Stimulated activated CD4-positive, alpha-beta T cell treated with anti-CD3 and anti-CD28 coated beads, TNF-alpha, amount 100 ng/mL, for 24 hours (primary cell): Measurements from ENCODE around the gene NBEA.

ENCODE experiments used
- DNase-seq, 3 experiments: peaks; one replicate each; pipeline ENCODE4 v3.0.0-alpha.2; 2020; ENCODE audit warnings: low read depth in 3 of 3

NBEA gene

DNA sequence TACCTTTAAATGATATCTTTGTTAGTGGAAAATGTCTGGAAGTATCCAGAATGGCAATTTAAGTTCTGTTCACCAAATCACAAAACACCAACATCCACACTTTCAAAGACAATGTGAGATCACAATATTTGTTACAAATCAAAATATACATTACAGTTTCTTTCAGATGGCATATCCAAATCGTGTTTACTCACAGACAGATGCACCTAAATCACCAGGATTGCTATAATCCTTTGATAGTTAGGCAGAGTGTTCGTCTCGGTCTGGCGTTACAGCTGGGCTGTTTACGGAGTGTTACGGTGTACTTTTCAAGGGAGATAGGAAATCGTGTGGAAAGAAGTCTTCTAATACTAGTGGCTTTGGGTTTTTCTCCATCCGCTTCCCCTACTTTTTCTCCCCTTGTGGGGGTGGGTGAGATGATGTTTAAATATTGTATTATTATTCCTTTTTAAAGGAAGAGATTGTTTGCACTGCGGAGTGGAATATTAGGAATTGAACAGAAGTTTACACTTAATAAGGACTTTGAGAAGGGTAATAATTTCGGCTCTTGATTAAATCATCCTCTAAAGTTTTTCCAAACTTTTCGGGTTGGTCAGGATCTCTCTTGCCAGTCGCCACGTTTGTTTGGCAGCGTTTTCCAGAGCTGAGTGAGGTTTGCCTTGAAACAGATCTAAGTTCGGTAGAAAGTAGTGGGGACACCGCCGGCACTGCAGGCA, 532.6 kb downstream of the NBEA start:
- DNase-seq = no peak

DNA sequence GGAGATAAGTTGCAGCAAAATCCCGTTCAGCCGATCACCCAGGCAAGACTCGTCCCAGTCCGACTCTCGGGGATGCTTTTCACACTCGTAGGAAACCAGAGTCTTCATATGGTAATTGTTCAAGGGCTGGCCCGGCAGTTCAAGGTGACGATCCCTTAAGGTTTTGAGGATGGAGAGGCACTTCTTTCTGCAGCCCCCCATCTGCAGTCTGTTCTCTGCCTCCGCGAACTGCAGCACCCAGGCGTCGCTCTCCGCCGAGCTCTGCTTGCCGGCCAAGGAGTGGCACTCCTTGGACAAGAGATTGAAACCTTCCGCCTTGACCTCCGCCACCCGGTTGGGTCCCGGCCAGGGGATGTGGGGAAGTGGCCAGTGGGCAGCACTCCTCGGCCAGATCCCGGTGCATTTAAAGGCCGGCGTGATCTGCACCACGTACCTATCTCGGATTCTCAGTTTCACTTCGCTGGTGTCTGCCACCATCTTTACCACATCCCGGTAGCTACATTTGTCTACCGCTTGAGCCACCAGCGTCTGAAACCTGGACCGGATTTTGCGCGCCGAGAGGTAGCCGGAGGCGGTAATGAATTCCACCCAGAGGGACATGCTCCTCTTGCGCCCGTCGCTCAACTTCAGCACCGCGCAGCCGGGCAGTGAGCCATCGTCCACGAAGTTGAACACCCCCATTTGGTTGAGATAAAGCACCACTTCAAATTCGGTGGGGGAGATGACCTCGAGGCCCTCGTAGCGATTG, 533.3 kb downstream of the NBEA start:
- DNase-seq = no peak

DNA sequence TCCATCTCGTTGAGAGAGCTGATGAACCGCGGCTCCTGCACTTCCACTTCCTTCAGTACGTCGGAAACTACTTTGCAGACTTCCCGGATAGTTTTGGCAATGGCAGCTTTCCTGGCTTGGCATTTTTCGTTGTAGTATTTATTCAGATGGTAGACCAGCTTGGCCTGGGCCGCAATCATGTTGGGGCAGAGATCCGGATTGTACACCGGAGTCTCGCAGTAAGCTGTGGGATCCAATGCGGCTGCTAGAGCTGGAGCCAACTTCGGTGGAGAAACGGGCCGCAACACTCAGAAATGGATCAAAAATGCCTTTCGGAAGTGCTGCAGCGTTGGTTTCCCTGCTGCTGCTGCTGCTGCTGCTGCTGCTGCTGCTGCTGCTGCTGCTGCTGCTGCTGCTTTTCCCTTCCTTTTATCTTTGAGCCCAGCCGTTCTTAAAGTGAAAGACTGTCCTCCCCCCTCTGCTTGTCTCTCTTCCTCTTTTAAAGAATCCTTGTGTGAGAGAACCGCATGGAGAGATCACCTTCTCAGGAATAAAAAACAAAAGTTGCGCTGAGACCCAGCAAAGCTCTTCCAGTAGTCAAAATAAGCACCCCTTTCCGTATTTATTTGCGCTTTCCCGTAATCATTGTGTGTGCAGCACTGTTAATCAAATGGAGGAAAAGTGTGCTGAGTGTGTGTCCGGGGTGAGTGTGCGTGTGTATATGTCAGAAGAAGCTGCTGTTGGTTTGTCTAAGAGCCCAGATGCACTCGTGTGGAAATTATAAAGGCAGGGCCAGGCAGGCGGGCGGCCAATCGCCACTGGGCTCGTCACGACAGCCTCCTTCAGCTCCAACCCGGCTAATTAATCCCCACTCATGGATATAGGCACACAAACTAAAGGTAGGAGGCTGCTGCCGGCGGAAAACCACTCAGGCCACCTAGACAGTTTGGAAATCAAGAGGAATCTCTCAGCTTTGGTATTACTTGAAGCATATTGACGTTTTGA, 534.2 kb downstream of the NBEA start, which contains the start of gene MAB21L1:
TSS of gene MAB21L1 (minus strand) at position 730 of the 984 bp plus-strand sequence. CDS start at position 179, 551 bp downstream.
- DNase-seq = no peak

DNA sequence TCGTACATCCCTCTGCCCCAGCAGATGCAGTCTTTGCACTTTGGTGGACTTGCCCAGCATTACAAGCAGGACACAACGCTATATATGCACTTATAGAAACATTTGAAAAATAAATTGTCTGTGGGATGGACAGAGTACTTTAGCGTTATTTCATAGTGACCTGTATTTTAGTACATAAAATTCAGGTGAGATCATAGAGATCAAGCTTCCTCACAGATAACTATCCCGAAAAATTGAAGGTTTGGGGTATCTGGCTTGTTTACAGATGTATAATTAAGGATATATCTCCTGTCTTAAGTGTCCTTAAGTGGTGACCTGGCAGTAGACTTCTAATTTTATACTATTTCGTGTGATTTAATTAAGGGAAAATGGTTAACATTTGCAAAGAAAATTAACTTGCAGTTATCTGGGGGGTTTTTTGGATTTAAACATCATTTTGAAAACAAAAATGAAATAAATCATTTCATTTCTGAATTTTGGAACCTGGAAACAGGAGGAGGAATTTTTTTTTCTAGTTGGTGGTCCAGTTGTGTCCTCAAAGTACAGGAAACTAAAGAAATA, 535.4 kb downstream of the NBEA start:
- DNase-seq = no peak

DNA sequence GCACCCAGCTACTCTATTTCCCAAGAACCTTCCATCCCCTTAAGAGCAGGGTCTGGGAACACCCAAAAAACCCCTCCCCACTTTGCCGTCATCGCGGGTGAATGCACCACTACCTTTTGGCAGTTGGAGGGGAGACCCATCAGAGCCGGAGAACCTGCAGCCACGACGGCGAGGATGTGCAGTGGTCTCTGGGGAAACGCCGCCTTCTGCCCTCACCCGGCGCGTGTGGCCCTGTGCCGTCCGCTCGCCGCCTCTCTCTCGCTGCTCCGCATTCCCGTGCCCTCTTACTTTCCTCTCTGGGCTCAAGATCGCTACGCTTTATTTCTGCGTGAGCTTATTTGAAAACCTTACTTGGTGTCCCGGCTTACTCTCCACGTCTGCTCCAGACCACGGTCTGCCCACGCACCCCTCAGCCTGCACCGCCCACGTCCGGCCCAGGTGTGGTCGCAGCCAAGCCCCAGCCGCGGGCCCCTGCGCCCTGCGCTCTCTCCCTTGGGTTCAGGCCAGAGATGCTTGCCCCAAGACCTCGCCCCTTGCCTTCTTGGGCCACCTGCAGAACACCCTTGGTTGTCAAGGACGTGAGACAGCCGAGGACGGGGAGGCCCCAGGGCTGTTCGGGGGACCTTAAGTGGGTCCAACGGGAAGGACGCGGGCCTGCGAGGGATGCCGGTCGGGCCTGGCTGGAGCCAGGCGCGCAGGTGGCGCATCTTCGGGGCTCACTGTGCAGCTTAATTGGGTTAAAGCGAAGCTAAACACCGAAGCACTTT, 536.4 kb downstream of the NBEA start:
- DNase-seq = no peak

DNA sequence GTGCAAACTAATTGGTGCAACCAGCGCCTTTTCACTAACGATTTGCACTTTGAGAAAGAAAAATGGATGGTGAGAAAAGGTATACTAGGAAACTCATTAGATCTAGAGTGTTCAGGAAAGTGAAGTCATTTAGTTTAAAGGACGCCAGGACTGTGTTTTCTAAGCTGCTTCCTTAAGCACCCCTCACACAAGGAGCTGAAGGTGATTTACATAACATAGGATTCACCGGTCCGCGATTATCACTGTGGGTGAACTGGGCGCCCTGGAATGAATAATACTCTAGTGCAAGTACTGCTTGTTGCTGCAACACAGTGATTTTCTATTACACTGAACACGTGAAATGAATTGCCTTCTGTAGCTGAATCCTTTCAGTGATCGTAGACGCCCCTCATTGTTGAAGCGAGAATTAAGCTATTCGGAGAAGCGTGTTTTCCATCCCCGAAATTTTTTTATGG, 537.0 kb downstream of the NBEA start:
- DNase-seq = no peak

DNA sequence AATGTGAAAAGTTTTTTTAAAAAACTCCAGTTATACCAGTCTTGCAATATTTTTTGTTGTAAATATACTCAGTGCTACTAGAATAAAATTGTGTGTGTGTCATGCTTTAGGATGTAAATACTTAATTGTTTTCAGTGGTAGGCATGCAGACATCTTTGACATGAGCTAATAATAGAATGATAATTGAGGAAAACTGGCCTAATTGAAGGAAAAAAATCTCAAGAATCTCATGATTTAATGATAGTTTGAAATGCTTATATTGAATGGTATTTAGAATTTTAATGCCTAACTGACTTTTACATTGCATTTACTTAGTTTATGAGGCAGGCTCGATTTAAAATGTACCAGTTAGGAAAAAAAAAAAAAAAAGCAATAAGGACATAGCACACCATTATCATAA, 537.6 kb downstream of the NBEA start:
- no peak for DNase-seq

DNA sequence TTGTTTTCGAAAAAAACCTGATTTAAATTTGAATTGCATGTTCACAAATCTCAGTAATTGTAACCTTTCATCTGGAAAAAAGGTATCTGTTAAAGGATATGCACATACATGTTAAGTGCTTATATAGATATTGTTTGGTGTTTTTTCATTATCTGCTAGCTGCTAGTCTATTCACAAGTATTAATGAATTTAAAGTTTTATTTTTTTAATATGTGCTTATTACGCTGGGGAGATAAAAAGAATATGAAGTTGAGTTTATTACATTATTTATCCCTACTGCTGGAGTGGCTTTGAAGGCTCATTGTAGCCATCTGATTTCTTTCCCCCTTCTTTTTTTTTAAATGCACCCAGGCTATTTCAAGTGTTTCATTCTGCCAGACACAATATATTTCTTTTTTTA, 538.3 kb downstream of the NBEA start:
- DNase-seq = no peak

DNA sequence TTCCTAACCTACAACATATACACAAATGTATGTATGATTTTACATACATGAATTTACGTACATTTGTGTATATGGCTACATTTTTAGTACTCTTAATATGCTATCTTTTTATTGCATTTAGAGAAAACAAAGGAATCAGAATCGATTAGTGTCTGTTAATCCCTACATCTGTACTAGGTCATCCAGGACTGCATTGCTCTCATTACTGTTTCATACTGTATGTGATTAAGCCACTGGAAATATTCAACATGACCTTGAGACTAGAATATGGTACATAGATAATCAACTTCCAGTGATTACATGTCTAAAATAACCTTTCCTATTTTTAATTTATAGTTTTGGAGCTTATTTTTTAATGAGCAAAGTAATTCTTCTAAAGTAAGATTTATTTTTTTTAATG, 539.7 kb downstream of the NBEA start:
- no peak for DNase-seq

DNA sequence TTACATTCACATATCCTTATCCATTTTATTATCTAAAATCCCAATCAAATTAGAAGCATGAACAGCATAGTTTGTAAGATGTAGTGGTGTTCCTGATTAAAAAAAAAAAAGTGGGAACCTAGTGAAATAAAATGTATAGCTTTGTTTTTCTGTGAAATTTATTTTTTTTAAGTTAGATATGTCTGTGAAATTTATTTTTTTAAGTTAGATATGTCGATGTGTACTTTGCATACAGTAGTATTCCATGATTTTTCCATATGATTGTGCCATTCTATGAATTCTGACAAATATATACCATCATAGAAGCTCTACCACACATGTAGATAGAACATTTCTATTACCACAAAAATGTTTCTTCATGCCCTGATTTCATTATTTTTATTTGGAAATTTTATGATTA, 540.5 kb downstream of the NBEA start:
- no peak for DNase-seq

DNA sequence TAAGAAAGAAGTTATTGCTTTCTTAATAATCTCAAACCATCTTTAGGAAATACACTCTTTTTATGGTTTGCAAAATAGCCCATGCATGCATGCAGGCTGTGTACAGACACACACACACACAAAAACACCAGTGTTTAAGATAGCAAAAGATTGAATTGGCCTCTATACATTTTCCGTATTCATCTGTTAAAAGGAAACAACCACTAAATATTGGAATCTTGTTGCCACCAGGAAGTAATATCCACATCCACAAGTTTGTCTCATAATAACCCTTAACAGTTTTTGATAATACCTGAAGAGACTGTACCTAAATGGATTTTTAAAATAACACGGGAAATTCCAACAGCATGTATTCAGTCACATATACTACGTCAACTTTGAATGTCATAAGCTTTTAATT, 541.7 kb downstream of the NBEA start:
- DNase-seq = no peak

DNA sequence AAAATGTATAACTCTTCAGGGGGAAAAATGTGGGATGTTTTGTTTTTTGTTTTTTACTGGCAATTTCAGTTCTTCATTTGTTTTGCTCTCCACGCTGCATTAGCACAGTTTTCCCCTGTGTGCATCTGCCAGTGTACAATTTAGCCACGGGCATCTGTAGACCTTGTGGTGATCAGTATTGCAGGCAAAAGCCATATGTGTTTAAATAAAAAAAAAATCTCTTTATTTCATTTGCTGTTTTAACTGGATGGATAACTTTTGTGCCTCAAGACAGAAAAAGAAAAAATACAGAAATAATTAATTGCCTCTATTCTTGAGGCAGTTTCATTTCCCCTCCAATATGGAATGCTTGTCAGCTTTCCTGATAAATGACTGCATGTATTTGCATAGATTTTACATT, 542.3 kb downstream of the NBEA start:
- DNase-seq = no peak

DNA sequence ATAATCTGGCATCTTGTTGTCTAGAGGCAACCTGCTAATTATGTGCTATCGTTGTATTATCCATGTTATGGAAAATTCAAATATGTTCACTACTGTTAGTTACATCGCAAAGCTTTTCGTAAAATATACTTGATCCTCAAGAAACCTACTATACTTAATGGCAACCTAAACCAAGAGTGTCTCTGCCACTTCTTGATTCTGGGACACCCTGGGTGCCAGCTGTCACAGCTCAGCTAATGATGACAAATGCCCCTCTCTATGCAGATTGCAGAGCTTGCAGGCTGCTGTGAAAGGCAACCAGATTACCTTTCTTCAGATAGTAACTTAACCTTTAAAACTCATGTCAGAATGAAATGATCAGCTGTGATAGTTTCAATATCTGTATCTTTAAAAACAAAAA, 543.4 kb downstream of the NBEA start:
- no peak for DNase-seq

DNA sequence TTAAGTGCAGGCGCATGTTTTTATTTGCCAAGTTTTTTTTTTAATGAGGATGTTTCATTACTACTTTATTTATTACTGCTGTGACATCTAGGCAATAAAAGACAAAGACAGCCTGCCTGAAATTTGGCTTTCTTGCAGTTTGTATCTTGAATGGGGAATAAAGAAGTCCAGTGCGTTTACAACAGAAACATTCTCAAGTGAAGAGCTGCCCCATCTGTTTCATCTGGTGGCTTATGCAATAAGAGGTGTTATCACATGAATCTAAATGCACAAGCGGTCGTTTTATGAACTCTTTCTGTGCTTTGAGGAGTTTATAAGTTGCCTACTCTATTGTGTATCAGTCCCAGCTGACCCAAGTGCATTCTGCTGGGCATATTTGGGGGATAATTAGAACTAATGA, 547.0 kb downstream of the NBEA start:
- no peak for DNase-seq

DNA sequence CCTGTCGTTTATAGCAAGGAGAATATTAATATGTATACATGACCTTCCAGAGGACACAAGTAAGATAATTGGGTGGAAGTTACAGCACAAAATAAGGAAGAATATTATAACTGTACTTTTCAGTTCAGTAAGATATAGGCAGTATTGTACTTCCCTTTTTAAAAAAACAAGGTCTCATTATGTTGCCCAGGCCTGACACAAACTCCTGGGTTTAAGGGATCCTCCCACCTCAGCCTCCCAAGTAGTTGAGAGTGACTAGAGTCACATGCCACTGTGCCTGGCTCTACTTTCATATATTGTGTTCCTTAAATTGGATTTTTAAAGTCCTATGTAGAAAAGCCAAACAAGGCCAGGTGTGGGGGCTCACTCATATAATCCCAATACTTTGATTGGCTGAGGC, 553.9 kb downstream of the NBEA start:
- no peak for DNase-seq

DNA sequence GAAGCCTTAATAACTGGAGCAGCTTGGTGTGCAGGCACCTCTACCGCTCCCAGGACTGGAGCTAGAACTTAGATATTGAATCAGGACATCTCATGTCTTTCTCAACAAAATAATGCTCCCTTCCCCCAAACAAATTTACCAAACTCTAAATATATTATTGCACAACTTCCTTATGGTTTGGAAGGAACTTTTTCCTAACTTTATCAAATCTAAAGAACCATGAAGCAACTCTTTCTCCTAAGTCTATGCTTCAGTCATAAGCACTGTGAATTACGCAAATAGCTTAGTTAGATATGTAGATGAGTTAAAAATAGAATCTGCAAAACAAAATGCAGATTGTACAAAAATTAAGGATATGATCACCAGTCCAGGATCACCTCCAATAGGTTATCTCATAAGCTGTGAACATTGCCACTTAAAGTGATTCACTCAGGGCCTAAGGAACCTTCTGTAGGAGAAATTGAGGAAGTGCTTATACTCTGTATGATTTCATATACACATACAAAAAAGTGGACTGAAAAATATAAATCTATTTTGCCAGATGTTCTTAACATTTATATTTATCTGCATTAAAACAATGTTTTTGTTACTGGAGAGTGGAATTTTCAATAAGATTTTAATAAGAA, 554.8 kb downstream of the NBEA start:
- no peak for DNase-seq

DNA sequence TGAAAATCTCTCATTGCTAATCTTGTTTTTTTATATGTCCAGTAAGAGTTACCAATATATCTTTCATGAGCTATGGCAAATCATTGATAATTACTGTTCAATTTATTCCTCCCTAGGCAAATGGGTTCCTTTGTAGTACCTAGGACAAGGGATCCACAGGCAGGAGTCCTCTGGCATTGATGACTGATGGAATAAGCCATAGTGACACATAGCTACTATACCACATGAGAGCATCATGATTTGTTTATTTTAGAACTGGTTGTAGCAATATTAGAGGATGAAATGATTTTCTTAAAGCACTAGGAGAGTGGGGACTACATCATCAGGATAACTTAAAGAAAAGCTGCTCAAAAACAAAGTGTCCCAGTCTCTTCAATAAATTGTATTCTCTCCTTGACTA, 556.2 kb downstream of the NBEA start:
- DNase-seq = no peak

DNA sequence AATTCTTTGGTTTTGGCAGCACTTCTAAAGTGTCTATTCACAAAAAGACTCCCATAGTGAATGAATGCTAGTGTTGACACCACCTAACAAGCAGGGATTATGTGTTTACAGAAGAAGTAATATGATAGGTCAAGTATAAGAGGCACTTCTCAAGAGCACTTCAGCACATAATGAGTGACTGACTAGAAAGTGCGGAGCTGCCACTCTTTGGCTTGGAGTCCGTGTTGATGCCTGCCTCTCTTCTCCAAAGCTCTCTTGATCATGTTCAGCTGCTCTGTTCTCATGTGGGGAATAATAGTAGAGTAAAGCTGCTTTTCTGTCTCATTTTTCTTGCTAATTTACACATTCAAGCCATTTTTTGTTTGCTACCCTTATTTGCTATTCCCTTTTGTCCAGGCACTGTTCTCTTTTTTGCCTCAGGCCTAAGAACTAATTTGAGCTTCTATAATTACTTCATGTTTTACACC, 557.2 kb downstream of the NBEA start:
- DNase-seq = no peak

DNA sequence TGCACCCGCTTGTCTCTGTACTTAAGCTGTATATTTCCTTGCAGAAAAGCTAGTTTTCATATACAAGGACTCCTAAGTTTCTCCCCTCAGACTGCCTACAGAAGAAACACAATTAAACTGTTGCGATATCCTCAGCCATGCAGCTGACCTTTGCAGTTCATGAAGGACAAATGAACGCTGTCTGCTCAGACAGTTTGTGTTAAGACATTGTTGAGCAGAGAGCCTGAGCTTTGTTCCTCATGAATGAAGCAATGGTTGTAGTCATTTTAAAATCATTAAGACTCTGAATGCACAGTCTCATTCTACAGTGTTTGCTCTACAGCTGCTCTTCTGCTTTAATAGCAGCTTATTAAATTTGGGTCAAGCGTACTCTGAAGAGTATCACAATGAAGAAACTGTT, 557.6 kb downstream of the NBEA start:
- no peak for DNase-seq

DNA sequence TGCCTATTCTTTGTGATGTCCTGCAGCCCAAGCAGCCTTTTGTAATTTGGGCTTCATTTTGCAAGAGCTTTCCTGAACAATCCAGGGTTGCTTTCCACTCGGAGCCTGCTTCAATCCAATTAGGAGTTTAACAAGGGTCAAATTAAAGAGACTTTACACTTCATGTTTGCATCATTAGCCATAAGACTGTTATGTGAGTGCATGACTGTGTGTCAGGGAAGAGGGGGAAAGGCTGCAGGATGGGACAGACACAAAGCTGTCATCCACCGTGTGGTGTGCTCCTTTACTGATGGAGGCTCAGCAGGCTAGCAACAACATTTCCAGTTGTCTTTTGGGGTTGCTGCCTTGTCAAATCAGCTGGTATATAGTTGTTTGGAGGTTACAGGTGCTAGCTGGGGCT, 558.1 kb downstream of the NBEA start:
- DNase-seq = no peak
